Ramos (cell line): Measurements from ENCODE around the gene ABCB9.
"Not testable (repeated sequence)": the region's sequence is repeated elsewhere in the genome, so short reads cannot be mapped to it uniquely, and the experiment has no call there.

Source experiments
- in situ Hi-C: fragments of 300-500 bp; cut with MboI; formaldehyde crosslinking; loops from one replicate; pipeline ENCODE4 v1.14.3; 2022; ENCODE audit warnings: low sequenced_read_pairs; ENCODE audit not compliant: unreplicated experiment

Gene ABCB9

GRCh38 chr12:122905258-122905657 lies 61.0 kb downstream of the ABCB9 start:
- in situ Hi-C loops = not testable (repeated sequence)

- in situ Hi-C loops = no loop called here
These were observed 62.6 kb downstream of the ABCB9 start for GRCh38 chr12:122903693-122904034.

GRCh38 chr12:122902854-122903692 lies 63.2 kb downstream of the ABCB9 start:
- in situ Hi-C loops = no loop called here

GRCh38 chr12:122899887-122900286 lies 66.4 kb downstream of the ABCB9 start:
- in situ Hi-C loops = no loop called here

- in situ Hi-C loops = no loop called here
These were observed 69.6 kb downstream of the ABCB9 start for GRCh38 chr12:122896662-122897061.

- in situ Hi-C loops = no loop called here
These were observed 70.3 kb downstream of the ABCB9 start, which contains the start of gene VPS37B for GRCh38 chr12:122895704-122896636. TSS of gene VPS37B (minus strand) at chr12:122896124. CDS start at chr12:122896062, 62 bp downstream.

- in situ Hi-C loops = no loop called here
These were observed 71.0 kb downstream of the ABCB9 start for GRCh38 chr12:122895320-122895703.

- in situ Hi-C loops = no loop called here
These were observed 71.8 kb downstream of the ABCB9 start for GRCh38 chr12:122894193-122895121.

GRCh38 chr12:122893208-122894153 lies 72.8 kb downstream of the ABCB9 start:
- in situ Hi-C loops = no loop called here

- in situ Hi-C loops = not testable (repeated sequence)
These were observed 73.5 kb downstream of the ABCB9 start for GRCh38 chr12:122892724-122893123.

- in situ Hi-C loops = no loop called here
These were observed 74.4 kb downstream of the ABCB9 start for GRCh38 chr12:122891661-122892525.

GRCh38 chr12:122889761-122890520 lies 76.3 kb downstream of the ABCB9 start:
- in situ Hi-C loops = no loop called here

GRCh38 chr12:122888232-122888752 lies 78.0 kb downstream of the ABCB9 start:
- in situ Hi-C loops = no loop called here

- in situ Hi-C loops = no loop called here
These were observed 78.4 kb downstream of the ABCB9 start for GRCh38 chr12:122887819-122888212.

GRCh38 chr12:122886851-122887818 lies 79.1 kb downstream of the ABCB9 start:
- in situ Hi-C loops = no loop called here

- in situ Hi-C loops = no loop called here
These were observed 80.1 kb downstream of the ABCB9 start for GRCh38 chr12:122886161-122886560.
